ENCODE results near the gene NFIX. TPM values are rescaled to one million over a fixed set of nuclear protein-coding genes. Genes with fewer than 3 reads are reported as not detected.
A peak's percentile ranks its signal among the peaks of the same experiment; 100 is the strongest.

The NFIX gene
- total and polyA plus RNA-seq, 2 of the 13 experiments (the other 11 are each of a cell fraction or from before 2014, with no cell fraction given), result 3.4 to 5.4 TPM

GRCh38 chr19:13118424-13119193 lies 123.3 kb downstream of the NFIX start:
- ChIA-PET CTCF (ENCODE audit: low intra/inter-chr PET ratio, low total read pairs) (no interaction called here), POLR2A (interaction anchor here (0.9 to 2.7 kb wide), 14 partner anchors 10 to 185 kb away, joined by 3 to 20 read pairs (median 5); partner anchors contain the start of genes FARSA, IER2 and STX10)
- ATAC-seq (peak; percentile 26), FAIRE-seq (no peak), DNase-seq (ENCODE audit: low spot score) (peak; percentile 50)
- Histone ChIP-seq H3K4me1 (ENCODE audit: insufficient read depth, low read length) (peaks cover 42% of the 10 kb centered on the region), H2AFZ (ENCODE audit: low read length) (no peak overlapping the region), H3K27ac (ENCODE audit: extremely low read length, insufficient read depth, low read length) (peak overlapping the region; percentile 91), H4K20me1 (ENCODE audit: insufficient read depth, low read length) (peaks cover 22% of the 10 kb centered on the region), H3K9me3 (ENCODE audit: low read length) (no peaks in the 10 kb centered on the region), H3K36me3 (replicated peaks in 1 of 2; ENCODE audit: control insufficient read depth in 1 of 2, insufficient read depth in 2 of 2, low read length in 2 of 2) (peaks cover 7 to 27% of the 10 kb centered on the region in 2 experiments; a peak in 4 of 5 replicates), H3K27me3 (ENCODE audit: control insufficient read depth in 1 of 2, insufficient read depth in 2 of 2, low read length in 2 of 2) (no peaks in the 10 kb centered on the region; a peak in 1 of 5 replicates), H3K4me2 (ENCODE audit: low read depth, low read length) (peak overlapping the region; percentile 85), H3K79me2 (ENCODE audit: insufficient read depth, low read length) (peaks cover 69% of the 10 kb centered on the region), H3K9ac (ENCODE audit: insufficient read depth, low read depth, low read length) (peak overlapping the region; percentile 99), H3K4me3 (replicated peaks in 1 of 3; ENCODE audit: insufficient read depth in 1 of 3, low read depth in 2 of 3, low read length in 3 of 3) (peak overlapping the region; percentile 95 to 99 (median 99))
- WGBS (ENCODE audit: low lambda C conversion rate), result 4% methylated on average over 29 of the region's 57 CpGs
- intact Hi-C loops (cut with micrococcal nuclease; ENCODE audit: unreplicated experiment), result loop anchor here (5.0 kb wide), 1 partner anchor 34 kb away; the partner anchor contains the start of genes IER2 and STX10
- in situ Hi-C loops (cut with HindIII; ENCODE audit: extremely low pct_ligation_motif_present, low pct_unique_long_range_greater_than_20kb), result loop anchor here (5.0 kb wide), 1 partner anchor 34 kb away; the partner anchor contains the start of genes IER2 and STX10
- no TSS peak for BruUV-seq (replicated peaks)
- no peak for TF ChIP-seq ZSCAN12 (CRISPR knock-in tag; IDR thresholded peaks at IDR 0.05)
- TF ChIP-seq ARID4A (CRISPR knock-in tag; IDR thresholded peaks at IDR 0.05; ENCODE audit: borderline replicate concordance), result peak; percentile 43; the same call in 1 of the 2 replicates
- 0 out of 2 replicates have a peak, but pooled peaks have one; percentile 34 for TF ChIP-seq ZNF556 (CRISPR knock-in tag; IDR thresholded peaks at IDR 0.05; ENCODE audit: borderline replicate concordance)
- no peak for TF ChIP-seq TEAD2 (CRISPR knock-in tag; IDR thresholded peaks at IDR 0.05)
- no peak for TF ChIP-seq NFYB (CRISPR knock-in tag; IDR thresholded peaks at IDR 0.05)
- TF ChIP-seq NAIF1 (CRISPR knock-in tag; IDR thresholded peaks at IDR 0.05; ENCODE audit: borderline replicate concordance), result no peak
- TF ChIP-seq MTA3 (CRISPR knock-in tag; IDR thresholded peaks at IDR 0.05), result no peak
- no peak for TF ChIP-seq GMEB1 (CRISPR knock-in tag; IDR thresholded peaks at IDR 0.05; ENCODE audit: borderline replicate concordance)
- no peak for TF ChIP-seq ZNF333 (CRISPR knock-in tag; IDR thresholded peaks at IDR 0.05; ENCODE audit: borderline replicate concordance)
- TF ChIP-seq GABPA (IDR thresholded peaks at IDR 0.05; ENCODE audit: low read depth, low read length), result no peak
- TF ChIP-seq GABPA (CRISPR knock-in tag; IDR thresholded peaks at IDR 0.05; ENCODE audit: low read depth), result 0 out of 2 replicates have a peak, but pooled peaks have one; percentile 20
- no peak for TF ChIP-seq ZNF589 (CRISPR knock-in tag; conservative IDR thresholded peaks at IDR 0.05)
- TF ChIP-seq ZNF503 (CRISPR knock-in tag; IDR thresholded peaks at IDR 0.05), result no peak
- TF ChIP-seq RBM22 (optimal IDR thresholded peaks at IDR 0.05; ENCODE audit: low read length), result no peak
